ENCODE measurements around the gene ADK.

Gene ADK

DNA sequence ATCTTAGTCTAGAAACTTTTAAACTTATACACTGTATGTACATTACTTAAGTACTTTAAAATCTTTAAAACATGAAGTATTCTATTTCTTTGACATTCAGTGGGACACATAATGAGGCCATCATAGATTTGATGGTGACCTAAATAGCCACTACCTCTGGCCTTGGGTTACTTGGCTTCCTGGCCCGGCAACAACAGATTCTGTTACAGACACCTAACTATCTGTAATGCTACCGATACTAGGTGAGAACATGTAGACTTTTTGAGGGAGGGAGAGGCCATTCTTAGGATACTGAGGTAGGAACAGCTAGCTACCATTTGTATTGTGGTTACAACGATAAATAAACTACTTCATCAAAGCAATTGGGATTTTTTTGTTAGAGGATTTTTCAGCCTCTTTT lies 520.7 kb downstream of the ADK start:
- H3K4me3 ChIP-seq (ENCODE audit: low read depth, low read length): no peak overlapping the region
- no peak overlapping the region for H2AFZ ChIP-seq
- H3K4me1 ChIP-seq: no peaks in the 10 kb centered on the region
- no peaks in the 10 kb centered on the region for H3K27me3 ChIP-seq (ENCODE audit: control insufficient read depth, insufficient read depth, low read length)
- no peaks in the 10 kb centered on the region for H3K9me3 ChIP-seq (ENCODE audit: control insufficient read depth, low read length)
- no peak overlapping the region for H3K4me2 ChIP-seq (ENCODE audit: low read length)
- no peak overlapping the region for H3K27ac ChIP-seq
- H3K9ac ChIP-seq: no peak overlapping the region
- TF ChIP-seq, protein P1, sequence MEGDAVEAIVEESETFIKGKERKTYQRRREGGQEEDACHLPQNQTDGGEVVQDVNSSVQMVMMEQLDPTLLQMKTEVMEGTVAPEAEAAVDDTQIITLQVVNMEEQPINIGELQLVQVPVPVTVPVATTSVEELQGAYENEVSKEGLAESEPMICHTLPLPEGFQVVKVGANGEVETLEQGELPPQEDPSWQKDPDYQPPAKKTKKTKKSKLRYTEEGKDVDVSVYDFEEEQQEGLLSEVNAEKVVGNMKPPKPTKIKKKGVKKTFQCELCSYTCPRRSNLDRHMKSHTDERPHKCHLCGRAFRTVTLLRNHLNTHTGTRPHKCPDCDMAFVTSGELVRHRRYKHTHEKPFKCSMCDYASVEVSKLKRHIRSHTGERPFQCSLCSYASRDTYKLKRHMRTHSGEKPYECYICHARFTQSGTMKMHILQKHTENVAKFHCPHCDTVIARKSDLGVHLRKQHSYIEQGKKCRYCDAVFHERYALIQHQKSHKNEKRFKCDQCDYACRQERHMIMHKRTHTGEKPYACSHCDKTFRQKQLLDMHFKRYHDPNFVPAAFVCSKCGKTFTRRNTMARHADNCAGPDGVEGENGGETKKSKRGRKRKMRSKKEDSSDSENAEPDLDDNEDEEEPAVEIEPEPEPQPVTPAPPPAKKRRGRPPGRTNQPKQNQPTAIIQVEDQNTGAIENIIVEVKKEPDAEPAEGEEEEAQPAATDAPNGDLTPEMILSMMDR (IDR thresholded peaks at IDR 0.05): no peak
- no peaks in the 10 kb centered on the region for H3K36me3 ChIP-seq (ENCODE audit: control insufficient read depth, insufficient read depth, low read length)
- no peaks in the 10 kb centered on the region for H3K79me2 ChIP-seq

DNA sequence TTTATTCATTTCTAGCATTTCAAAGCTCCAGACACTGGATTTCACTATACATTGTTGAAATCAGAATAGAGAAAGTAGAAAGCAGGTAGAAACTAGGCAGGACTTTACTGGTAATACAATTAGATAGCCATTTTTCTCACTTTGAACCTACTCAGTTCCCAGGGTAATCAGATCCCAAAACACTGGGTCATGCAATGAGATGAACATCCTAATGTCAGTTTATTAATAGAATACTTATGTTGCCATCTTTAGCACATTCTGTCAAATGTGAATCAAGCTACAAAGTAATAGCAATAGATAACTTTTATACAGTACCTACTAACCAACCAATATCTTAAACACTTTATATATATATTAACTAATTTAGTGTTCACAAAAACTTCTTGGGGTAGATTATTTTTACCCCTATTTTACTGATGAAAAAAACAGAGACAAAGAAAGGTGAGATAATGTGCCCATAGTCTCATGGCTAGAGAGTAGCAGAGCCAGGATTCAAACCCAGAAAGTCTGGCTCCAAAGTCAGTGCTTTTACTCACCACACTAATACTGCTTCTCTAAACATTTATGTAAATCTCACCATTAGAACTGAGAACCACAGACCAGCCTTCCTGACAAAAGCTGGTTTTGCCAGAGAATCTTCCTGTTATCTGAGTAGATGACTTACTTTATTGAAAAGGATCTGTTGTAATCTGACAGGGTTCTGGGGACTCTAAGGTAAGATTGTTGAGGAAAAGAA lies 521.6 kb downstream of the ADK start:
- no peak overlapping the region for H3K9ac ChIP-seq
- no peaks in the 10 kb centered on the region for H3K4me1 ChIP-seq
- no peaks in the 10 kb centered on the region for H3K79me2 ChIP-seq
- no peak overlapping the region for H3K4me2 ChIP-seq (ENCODE audit: low read length)
- no peak overlapping the region for H2AFZ ChIP-seq
- H3K4me3 ChIP-seq (ENCODE audit: low read depth, low read length): no peak overlapping the region
- no peaks in the 10 kb centered on the region for H3K9me3 ChIP-seq (ENCODE audit: control insufficient read depth, low read length)
- TF ChIP-seq, protein P1 (IDR thresholded peaks at IDR 0.05): no peak
- H3K36me3 ChIP-seq (ENCODE audit: control insufficient read depth, insufficient read depth, low read length): no peaks in the 10 kb centered on the region
- H3K27me3 ChIP-seq (ENCODE audit: control insufficient read depth, insufficient read depth, low read length): no peaks in the 10 kb centered on the region
- H3K27ac ChIP-seq: no peak overlapping the region

DNA sequence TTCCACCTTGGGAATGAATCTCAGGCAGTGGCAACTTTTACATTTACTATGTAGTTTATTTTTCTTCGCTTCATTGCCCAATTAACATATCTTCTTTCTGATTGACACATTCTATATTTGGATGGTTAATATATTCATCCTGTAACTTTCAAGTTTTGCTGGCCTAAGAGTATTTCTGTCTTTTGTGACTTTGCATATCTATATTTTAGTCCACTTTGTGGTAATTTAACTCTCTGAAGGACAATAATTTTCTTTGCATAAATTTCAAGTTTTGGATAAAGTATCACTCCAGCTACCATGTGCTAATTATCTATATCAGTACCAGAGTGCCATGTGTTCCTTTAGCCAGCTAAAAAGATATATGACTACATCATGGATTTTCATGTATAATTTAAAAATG lies 523.9 kb downstream of the ADK start:
- no peak overlapping the region for H3K4me3 ChIP-seq (ENCODE audit: low read depth, low read length)
- no peaks in the 10 kb centered on the region for H3K36me3 ChIP-seq (ENCODE audit: control insufficient read depth, insufficient read depth, low read length)
- no peaks in the 10 kb centered on the region for H3K4me1 ChIP-seq
- H3K9ac ChIP-seq: no peak overlapping the region
- no peaks in the 10 kb centered on the region for H3K79me2 ChIP-seq
- H3K27ac ChIP-seq: no peak overlapping the region
- no peak overlapping the region for H2AFZ ChIP-seq
- H3K9me3 ChIP-seq (ENCODE audit: control insufficient read depth, low read length): no peaks in the 10 kb centered on the region
- H3K27me3 ChIP-seq (ENCODE audit: control insufficient read depth, insufficient read depth, low read length): no peaks in the 10 kb centered on the region
- TF ChIP-seq, protein P1 (IDR thresholded peaks at IDR 0.05): no peak
- H3K4me2 ChIP-seq (ENCODE audit: low read length): no peak overlapping the region

DNA sequence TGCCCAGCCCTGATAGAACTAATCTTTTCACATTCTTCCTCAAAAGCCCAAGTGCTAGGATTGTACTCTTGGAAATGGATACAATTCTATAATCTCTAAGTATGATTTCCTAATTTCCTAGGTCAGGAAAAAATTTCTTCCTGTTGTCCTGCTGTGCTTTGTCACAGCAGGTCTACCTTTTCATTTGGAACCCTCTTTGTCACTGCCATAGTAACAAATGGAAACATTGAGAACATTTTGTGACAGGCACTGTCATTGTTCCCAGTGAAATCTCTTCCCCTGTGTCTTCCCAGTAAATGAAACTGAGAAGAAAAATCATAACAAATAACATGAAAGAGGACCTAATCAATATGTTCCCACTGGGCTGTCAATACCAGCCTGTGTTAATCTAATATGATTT lies 524.5 kb downstream of the ADK start:
- no peaks in the 10 kb centered on the region for H3K27me3 ChIP-seq (ENCODE audit: control insufficient read depth, insufficient read depth, low read length)
- no peaks in the 10 kb centered on the region for H3K9me3 ChIP-seq (ENCODE audit: control insufficient read depth, low read length)
- no peak overlapping the region for H3K27ac ChIP-seq
- H2AFZ ChIP-seq: no peak overlapping the region
- H3K4me2 ChIP-seq (ENCODE audit: low read length): no peak overlapping the region
- H3K9ac ChIP-seq: no peak overlapping the region
- TF ChIP-seq, protein P1 (IDR thresholded peaks at IDR 0.05): no peak
- no peaks in the 10 kb centered on the region for H3K4me1 ChIP-seq
- H3K79me2 ChIP-seq: no peaks in the 10 kb centered on the region
- H3K36me3 ChIP-seq (ENCODE audit: control insufficient read depth, insufficient read depth, low read length): no peaks in the 10 kb centered on the region
- H3K4me3 ChIP-seq (ENCODE audit: low read depth, low read length): no peak overlapping the region

DNA sequence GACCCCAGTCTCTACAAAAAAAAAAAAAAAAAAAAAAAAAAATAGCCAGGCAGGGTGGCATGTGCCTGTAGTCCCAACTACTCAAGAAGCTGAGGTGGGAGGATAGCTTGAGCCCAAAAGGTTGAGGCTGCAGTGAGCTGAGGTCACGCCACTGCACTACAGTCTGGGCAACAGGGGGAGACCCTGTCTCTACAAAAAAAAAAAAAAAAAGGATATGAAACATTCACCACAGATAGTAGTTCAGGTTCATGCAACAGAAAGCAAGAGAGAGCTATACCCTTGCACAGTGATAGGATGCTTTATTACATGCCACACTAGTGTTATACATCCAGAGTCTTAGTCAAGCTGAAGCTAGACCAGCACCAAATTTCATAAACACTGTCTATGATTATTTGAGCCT lies 526.9 kb downstream of the ADK start:
- Histone ChIP-seq H3K4me3 (ENCODE audit: low read depth, low read length) (no peak overlapping the region), H3K4me1 (no peaks in the 10 kb centered on the region), H3K36me3 (ENCODE audit: control insufficient read depth, insufficient read depth, low read length) (no peaks in the 10 kb centered on the region), H3K27me3 (ENCODE audit: control insufficient read depth, insufficient read depth, low read length) (no peaks in the 10 kb centered on the region), H3K9me3 (ENCODE audit: control insufficient read depth, low read length) (no peaks in the 10 kb centered on the region), H3K27ac (no peak overlapping the region), H3K9ac (no peak overlapping the region), H2AFZ (no peak overlapping the region), H3K79me2 (no peaks in the 10 kb centered on the region), H3K4me2 (ENCODE audit: low read length) (no peak overlapping the region)
- TF ChIP-seq, protein P1 (IDR thresholded peaks at IDR 0.05): no peak

Measured in parathyroid adenoma (tissue), 2 donors.